HCT116 (cell line): ENCODE measurements around the gene NCAN. TPM values are rescaled to one million over a fixed set of nuclear protein-coding genes. Genes with fewer than 3 reads are reported as not detected.

ENCODE experiments used
- ATAC-seq: fragments of 200-7000 bp; cut with Tn5 transposase; 2 replicates; pipeline ENCODE4 v1.9.1; 2020; ENCODE audit warnings: mild to moderate bottlenecking, moderate library complexity
- BruUV-seq: library from RNA; stranded (reverse); fragments of 400-500 nt; replicated peaks from 2 replicates; lab custom pipeline; 2021; lab: Mats Ljungman, UMichigan
- CTCF ChIA-PET: fragments of 300-600 bp; sonication (Branson Sonifier 250); formaldehyde crosslinking; loops from one replicate; lab custom pipeline; 2021; ENCODE audit warnings: antibody characterized with exemption; lab: Charles Lee
- POLR2A ChIA-PET: fragments of 300-600, 350-600 bp; sonication (Branson Sonifier 250); formaldehyde crosslinking; loops from one replicate; lab custom pipeline; 2021; ENCODE audit warnings: antibody characterized with exemption; lab: Charles Lee
- RAD21 ChIA-PET, 2 experiments: fragments of 300-600 bp; sonication (Branson Sonifier 250); formaldehyde crosslinking; loops; one replicate each; lab custom pipeline; 2023; ENCODE audit warnings: low total read pairs in 2 of 2; ENCODE audit not compliant: uncharacterized antibody in 2 of 2, unreplicated experiment in 2 of 2, low non-redundant PET in 1 of 2; lab: Charles Lee
- DNase-seq: peaks from one replicate; pipeline ENCODE4 v3.0.0-alpha.2; 2010; ENCODE audit warnings: low read depth, low spot score
- H2AFZ ChIP-seq: fragments of 200-600 bp; shearing (Covaris generic), sonication (generic); 2 replicates; pipeline ENCODE4 v1.6.1; 2017; ENCODE audit warnings: low read depth, mixed run types, mixed read lengths, antibody characterized with exemption, low read length; ENCODE audit not compliant: poor library complexity, severe bottlenecking
- H3K27ac ChIP-seq: 2 replicates; pipeline ENCODE4 v1.5.1; 2012; ENCODE audit warnings: low read depth, low read length
- H3K27me3 ChIP-seq: fragments of 200-600 bp; sonication (generic); 2 replicates; pipeline ENCODE4 v1.6.1; 2016; ENCODE audit warnings: mixed run types, low read length, mixed read lengths; ENCODE audit not compliant: insufficient read depth
- H3K36me3 ChIP-seq, 2 experiments: fragments of 200-500 bp in 1 of 2; fragments of 200-600 bp in 1 of 2; sonication (Bioruptor generic) in 1 of 2; sonication (generic) in 1 of 2; 2 replicates each; pipeline versions ENCODE4 v1.5.1 to v1.6.1; 2014 to 2016; ENCODE audit warnings: low read length in 2 of 2, inconsistent platforms in 1 of 2, mixed read lengths in 1 of 2, mixed run types in 1 of 2; ENCODE audit not compliant: insufficient read depth in 2 of 2, control insufficient read depth in 1 of 2
- H3K4me1 ChIP-seq, 2 experiments: fragments of 200-600 bp in 1 of 2; sonication (generic) in 1 of 2; 2 replicates each; pipeline versions ENCODE4 v1.5.1 to v1.6.1; 2012 to 2017; ENCODE audit warnings: low read length in 2 of 2, inconsistent platforms in 1 of 2, mild to moderate bottlenecking in 1 of 2, mixed read lengths in 1 of 2, mixed run types in 1 of 2, moderate library complexity in 1 of 2; ENCODE audit not compliant: insufficient read depth in 2 of 2, control insufficient read depth in 1 of 2
- H3K4me2 ChIP-seq: fragments of 200-600 bp; sonication (generic); 2 replicates; pipeline ENCODE4 v1.6.1; 2017; ENCODE audit warnings: mixed run types, low read length, mixed read lengths
- H3K4me3 ChIP-seq, 2 experiments: fragments of 200-600 bp in 1 of 2; sonication (generic) in 1 of 2; replicated peaks in 1 of 2; 2 replicates each; pipeline ENCODE4 v1.5.1; 2011 to 2016; ENCODE audit warnings: low read length in 2 of 2, control low read depth in 1 of 2, low read depth in 1 of 2, mild to moderate bottlenecking in 1 of 2, mixed read lengths in 1 of 2, mixed run types in 1 of 2
- H3K79me2 ChIP-seq: fragments of 200-600 bp; sonication (generic); 2 replicates; pipeline ENCODE4 v1.6.1; 2017; ENCODE audit warnings: mild to moderate bottlenecking, mixed run types, low read length, moderate library complexity, mixed read lengths; ENCODE audit not compliant: insufficient read depth
- H3K9ac ChIP-seq: fragments of 200-600 bp; sonication (generic); 2 replicates; pipeline ENCODE4 v1.6.1; 2016; ENCODE audit warnings: low read length, mixed read lengths
- H3K9me2 ChIP-seq: fragments of 200-600 bp; sonication (generic), shearing (Covaris generic); 2 replicates; pipeline ENCODE4 v1.6.1; 2017; ENCODE audit warnings: mixed run types, mild to moderate bottlenecking, moderate library complexity; ENCODE audit not compliant: insufficient read depth
- H3K9me3 ChIP-seq, 2 experiments: fragments of 200-500 bp in 1 of 2; fragments of 200-600 bp in 1 of 2; sonication (Bioruptor generic) in 1 of 2; sonication (generic) in 1 of 2; 2 replicates each; pipeline ENCODE4 v1.6.1; 2014 to 2017; ENCODE audit warnings: low read length in 2 of 2, mixed read lengths in 2 of 2, inconsistent platforms in 1 of 2, low read depth in 1 of 2, mild to moderate bottlenecking in 1 of 2, mixed run types in 1 of 2, moderate library complexity in 1 of 2; ENCODE audit not compliant: control insufficient read depth in 1 of 2, insufficient read depth in 1 of 2
- H4K20me1 ChIP-seq: fragments of 200-600 bp; sonication (generic), shearing (Covaris generic); 2 replicates; pipeline ENCODE4 v1.6.1; 2017; ENCODE audit warnings: mixed run types, mild to moderate bottlenecking, moderate library complexity; ENCODE audit not compliant: insufficient read depth
- CBX3 ChIP-seq: IDR thresholded peaks from 2 replicates; pipeline ENCODE4 v1.6.1; 2012; ENCODE audit warnings: low read depth
- CEBPB ChIP-seq: IDR thresholded peaks from 2 replicates; pipeline ENCODE4 v1.6.1; 2012; ENCODE audit warnings: low read depth
- EGR1 ChIP-seq: IDR thresholded peaks from 2 replicates; pipeline ENCODE4 v1.6.1; 2012; ENCODE audit warnings: low read depth
- ELF1 ChIP-seq: IDR thresholded peaks from 2 replicates; pipeline ENCODE4 v1.6.1; 2012; ENCODE audit warnings: low read depth, borderline replicate concordance
- JUND ChIP-seq: IDR thresholded peaks from 2 replicates; pipeline ENCODE4 v1.6.1; 2012
- RAD21 ChIP-seq: IDR thresholded peaks from 2 replicates; pipeline ENCODE4 v1.6.1; 2012; ENCODE audit warnings: low read depth, mild to moderate bottlenecking
- REST ChIP-seq: IDR thresholded peaks from 2 replicates; pipeline ENCODE4 v1.6.1; 2012; ENCODE audit warnings: low read depth
- SRF ChIP-seq: IDR thresholded peaks from 2 replicates; pipeline ENCODE4 v1.6.1; 2012; ENCODE audit warnings: low read depth
- YY1 ChIP-seq: IDR thresholded peaks from 2 replicates; pipeline ENCODE4 v1.6.1; 2011; ENCODE audit warnings: low read length, low read depth, moderate library complexity, mild to moderate bottlenecking; ENCODE audit not compliant: insufficient replicate concordance; ENCODE audit errors: extremely low read depth
- intact Hi-C: fragments of 100-400 bp; cut with micrococcal nuclease; formaldehyde crosslinking; loops from 2 replicates; pipeline ENCODE4 v1.10.0; 2022
- total RNA-seq: library from RNA; stranded (reverse); gene quantifications from one replicate; pipeline ENCODE4 v1.2.1, GENCODE V29; 2021; ENCODE audit not compliant: unreplicated experiment
- TF ChIP-seq, protein P1 (sequence below): IDR thresholded peaks from 2 replicates; pipeline ENCODE4 v1.6.1; 2011; ENCODE audit warnings: mild to moderate bottlenecking, low read length, moderate library complexity; ENCODE audit not compliant: insufficient replicate concordance; ENCODE audit errors: extremely low read depth
- TF ChIP-seq, protein P2 (sequence below), 3 experiments: fragments of 200-600 bp in 1 of 3; sonication (generic) in 1 of 3; IDR thresholded peaks in 2 of 3; conservative IDR thresholded peaks in 1 of 3; 2 replicates each; pipeline ENCODE4 v1.5.1; 2012 to 2017; ENCODE audit warnings: low read depth in 2 of 3, low read length in 2 of 3, antibody characterized with exemption in 1 of 3, borderline replicate concordance in 1 of 3, control low read depth in 1 of 3, mild to moderate bottlenecking in 1 of 3, mixed read lengths in 1 of 3, mixed run types in 1 of 3, moderate library complexity in 1 of 3; ENCODE audit not compliant: insufficient read depth in 1 of 3

NCAN gene
- total RNA-seq, 1 experiment from 2014 or later = 0.07 TPM

DNA sequence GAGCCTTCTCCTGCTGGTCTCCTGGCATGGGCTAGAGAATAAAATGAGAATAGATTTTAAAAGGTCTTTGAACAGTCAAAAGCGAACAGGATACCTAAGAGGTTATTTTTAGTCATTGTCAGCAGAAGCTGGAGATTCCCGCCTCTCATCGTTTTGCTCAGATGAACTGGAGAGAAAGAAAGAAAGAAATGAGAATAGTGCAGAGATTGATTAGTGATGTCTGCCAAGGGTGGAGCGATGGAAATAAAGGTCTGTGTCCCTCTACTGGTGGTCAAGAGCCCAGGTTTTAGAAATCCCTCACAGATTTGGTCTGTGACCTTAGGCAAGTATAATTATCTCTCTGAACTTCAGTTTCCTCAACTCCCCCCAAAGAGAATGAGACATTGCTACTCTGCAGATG, 5.3 kb downstream of the NCAN start:
- no peaks in the 10 kb centered on the region for H3K9me2 ChIP-seq
- POLR2A ChIA-PET = no interaction called here
- BruUV-seq = no TSS peak
- H3K27ac ChIP-seq = no peak overlapping the region
- ATAC-seq (peak; percentile 76), DNase-seq (peak; percentile 75)
- intact Hi-C loops = no loop called here
- H3K4me3 ChIP-seq = no peak overlapping the region
- H3K4me1 ChIP-seq = peaks cover 5 to 8% of the 10 kb centered on the region in 2 experiments; a peak in 2 of 4 replicates
- peak overlapping the region; percentile 12; the same call in 1 of the 2 replicates for H3K4me2 ChIP-seq
- H3K27me3 ChIP-seq = no peaks in the 10 kb centered on the region
- RAD21 ChIA-PET = no interaction called here
- H4K20me1 ChIP-seq = no peaks in the 10 kb centered on the region
- H3K9ac ChIP-seq = no peak overlapping the region
- H3K9me3 ChIP-seq = no peaks in the 10 kb centered on the region
- no peaks in the 10 kb centered on the region for H3K79me2 ChIP-seq
- CTCF ChIA-PET = no interaction called here
- TF ChIP-seq YY1 (no peak), ELF1 (no peak), CBX3 (peak; percentile 62; the same call in 1 of the 2 replicates), REST (no peak), RAD21 (peak; percentile 27; the same call in 1 of the 2 replicates), SRF (peak; percentile 71), JUND (no peak), CEBPB (no peak), EGR1 (no peak)
- TF ChIP-seq, protein P1, sequence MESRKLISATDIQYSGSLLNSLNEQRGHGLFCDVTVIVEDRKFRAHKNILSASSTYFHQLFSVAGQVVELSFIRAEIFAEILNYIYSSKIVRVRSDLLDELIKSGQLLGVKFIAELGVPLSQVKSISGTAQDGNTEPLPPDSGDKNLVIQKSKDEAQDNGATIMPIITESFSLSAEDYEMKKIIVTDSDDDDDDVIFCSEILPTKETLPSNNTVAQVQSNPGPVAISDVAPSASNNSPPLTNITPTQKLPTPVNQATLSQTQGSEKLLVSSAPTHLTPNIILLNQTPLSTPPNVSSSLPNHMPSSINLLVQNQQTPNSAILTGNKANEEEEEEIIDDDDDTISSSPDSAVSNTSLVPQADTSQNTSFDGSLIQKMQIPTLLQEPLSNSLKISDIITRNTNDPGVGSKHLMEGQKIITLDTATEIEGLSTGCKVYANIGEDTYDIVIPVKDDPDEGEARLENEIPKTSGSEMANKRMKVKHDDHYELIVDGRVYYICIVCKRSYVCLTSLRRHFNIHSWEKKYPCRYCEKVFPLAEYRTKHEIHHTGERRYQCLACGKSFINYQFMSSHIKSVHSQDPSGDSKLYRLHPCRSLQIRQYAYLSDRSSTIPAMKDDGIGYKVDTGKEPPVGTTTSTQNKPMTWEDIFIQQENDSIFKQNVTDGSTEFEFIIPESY = no peak
- TF ChIP-seq, protein P2, sequence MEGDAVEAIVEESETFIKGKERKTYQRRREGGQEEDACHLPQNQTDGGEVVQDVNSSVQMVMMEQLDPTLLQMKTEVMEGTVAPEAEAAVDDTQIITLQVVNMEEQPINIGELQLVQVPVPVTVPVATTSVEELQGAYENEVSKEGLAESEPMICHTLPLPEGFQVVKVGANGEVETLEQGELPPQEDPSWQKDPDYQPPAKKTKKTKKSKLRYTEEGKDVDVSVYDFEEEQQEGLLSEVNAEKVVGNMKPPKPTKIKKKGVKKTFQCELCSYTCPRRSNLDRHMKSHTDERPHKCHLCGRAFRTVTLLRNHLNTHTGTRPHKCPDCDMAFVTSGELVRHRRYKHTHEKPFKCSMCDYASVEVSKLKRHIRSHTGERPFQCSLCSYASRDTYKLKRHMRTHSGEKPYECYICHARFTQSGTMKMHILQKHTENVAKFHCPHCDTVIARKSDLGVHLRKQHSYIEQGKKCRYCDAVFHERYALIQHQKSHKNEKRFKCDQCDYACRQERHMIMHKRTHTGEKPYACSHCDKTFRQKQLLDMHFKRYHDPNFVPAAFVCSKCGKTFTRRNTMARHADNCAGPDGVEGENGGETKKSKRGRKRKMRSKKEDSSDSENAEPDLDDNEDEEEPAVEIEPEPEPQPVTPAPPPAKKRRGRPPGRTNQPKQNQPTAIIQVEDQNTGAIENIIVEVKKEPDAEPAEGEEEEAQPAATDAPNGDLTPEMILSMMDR (IDR thresholded peaks at IDR 0.05 in 2 of 3, conservative IDR thresholded peaks at IDR 0.05 in 1 of 3; ENCODE audit: borderline replicate concordance in 1 of 3, insufficient read depth in 1 of 3, low read depth in 2 of 3, low read length in 2 of 3) = peak in 2 of 3 experiments; percentile 55 to 56; a peak in 4 of 6 replicates
- no peaks in the 10 kb centered on the region for H3K36me3 ChIP-seq
- no peak overlapping the region for H2AFZ ChIP-seq
